ENCODE measurements around the gene MAPRE3. TPM values are rescaled to one million over a fixed set of nuclear protein-coding genes. Genes with fewer than 3 reads are reported as not detected.

The MAPRE3 gene
- total and polyA plus RNA-seq, 9 of the 15 experiments (the other 6 are each of a cell fraction or from before 2014, with no cell fraction given): 0.70 to 43.2 (median 12.6) TPM

DNA sequence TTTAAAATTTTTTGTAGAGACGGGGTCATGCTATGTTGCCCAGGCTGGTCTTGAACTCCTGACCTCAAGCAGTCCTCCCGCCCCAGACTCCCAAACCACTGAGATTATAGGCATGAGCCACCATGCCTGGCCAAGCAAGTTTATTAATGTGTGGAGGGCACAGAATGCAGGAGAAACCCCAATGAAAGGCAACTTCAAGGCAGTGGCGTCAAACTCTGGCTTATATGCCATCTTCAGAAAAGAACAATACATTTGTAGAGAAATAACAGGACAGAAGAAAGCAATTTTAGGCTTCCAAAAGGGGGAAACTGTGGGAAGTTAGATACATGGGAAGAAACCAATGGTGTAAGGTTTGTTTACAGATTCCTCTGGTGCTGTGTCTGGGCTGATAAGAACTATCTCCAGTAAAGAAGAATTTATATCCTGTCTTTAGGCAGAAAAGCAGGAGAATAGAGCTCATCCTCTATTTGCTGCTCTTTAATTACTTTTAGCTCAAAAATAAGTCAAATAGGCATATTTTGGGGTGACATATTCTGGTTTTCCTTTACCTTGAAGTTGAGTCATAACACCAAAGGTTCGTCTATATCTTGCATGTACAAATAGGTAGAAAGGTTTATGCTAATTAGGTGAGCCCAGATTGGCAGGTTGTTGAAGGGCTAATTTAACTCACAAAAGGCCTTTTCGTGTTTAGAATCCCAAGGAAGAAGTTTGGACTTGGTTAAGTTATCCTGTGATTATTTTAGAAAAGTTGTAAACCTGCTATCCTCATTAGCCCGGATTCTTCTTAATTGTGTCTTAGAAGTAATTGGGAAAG, 36.4 kb downstream of the MAPRE3 start (continued):
- TF ChIP-seq, protein P1, sequence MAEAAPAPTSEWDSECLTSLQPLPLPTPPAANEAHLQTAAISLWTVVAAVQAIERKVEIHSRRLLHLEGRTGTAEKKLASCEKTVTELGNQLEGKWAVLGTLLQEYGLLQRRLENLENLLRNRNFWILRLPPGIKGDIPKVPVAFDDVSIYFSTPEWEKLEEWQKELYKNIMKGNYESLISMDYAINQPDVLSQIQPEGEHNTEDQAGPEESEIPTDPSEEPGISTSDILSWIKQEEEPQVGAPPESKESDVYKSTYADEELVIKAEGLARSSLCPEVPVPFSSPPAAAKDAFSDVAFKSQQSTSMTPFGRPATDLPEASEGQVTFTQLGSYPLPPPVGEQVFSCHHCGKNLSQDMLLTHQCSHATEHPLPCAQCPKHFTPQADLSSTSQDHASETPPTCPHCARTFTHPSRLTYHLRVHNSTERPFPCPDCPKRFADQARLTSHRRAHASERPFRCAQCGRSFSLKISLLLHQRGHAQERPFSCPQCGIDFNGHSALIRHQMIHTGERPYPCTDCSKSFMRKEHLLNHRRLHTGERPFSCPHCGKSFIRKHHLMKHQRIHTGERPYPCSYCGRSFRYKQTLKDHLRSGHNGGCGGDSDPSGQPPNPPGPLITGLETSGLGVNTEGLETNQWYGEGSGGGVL (CRISPR knock-in tag; IDR thresholded peaks at IDR 0.05): no peak
- TF ChIP-seq TFE3 (CRISPR knock-in tag; IDR thresholded peaks at IDR 0.05) (no peak), CBX2 (IDR thresholded peaks at IDR 0.05; ENCODE audit: insufficient read depth, low read length, poor library complexity, severe bottlenecking) (no peak), ZNF584 (CRISPR knock-in tag; IDR thresholded peaks at IDR 0.05; ENCODE audit: low read depth) (no peak; the same call in 1 of the 2 replicates), CBFB (CRISPR knock-in tag; IDR thresholded peaks at IDR 0.05) (no peak), ZNF24 (IDR thresholded peaks at IDR 0.05) (no peak), ZNF3 (CRISPR knock-in tag; IDR thresholded peaks at IDR 0.05) (no peak), MCM3 (IDR thresholded peaks at IDR 0.05) (no peak), TEAD1 (CRISPR knock-in tag; IDR thresholded peaks at IDR 0.05) (peak in 1 of 2 experiments; percentile 74; a peak in 1 of 4 replicates), ZNF589 (CRISPR knock-in tag; IDR thresholded peaks at IDR 0.05; ENCODE audit: low read depth) (0 out of 2 replicates have a peak, but pooled peaks have one; percentile 24), HDGF (IDR thresholded peaks at IDR 0.05) (no peak), ZNF311 (CRISPR knock-in tag; IDR thresholded peaks at IDR 0.05) (peak; percentile 52; the same call in 1 of the 2 replicates), EHMT2 (IDR thresholded peaks at IDR 0.05) (peak; percentile 81), PCBP1 (IDR thresholded peaks at IDR 0.05; ENCODE audit: low read depth, low read length, poor library complexity, severe bottlenecking) (no peak), ZFP36 (IDR thresholded peaks at IDR 0.05; ENCODE audit: low read depth, low read length, partially characterized antibody) (no peak), ZNF561 (CRISPR knock-in tag; conservative IDR thresholded peaks at IDR 0.05) (0 out of 2 replicates have a peak, but pooled peaks have one; percentile 28), CBX3 (IDR thresholded peaks at IDR 0.05; ENCODE audit: borderline replicate concordance in 1 of 2, low read length in 2 of 2) (peak in 1 of 2 experiments; percentile 47; a peak in 1 of 3 replicates), TAL1 (IDR thresholded peaks at IDR 0.05) (peak; percentile 87), ZNF239 (CRISPR knock-in tag; IDR thresholded peaks at IDR 0.05) (no peak), HNRNPK (IDR thresholded peaks at IDR 0.05; ENCODE audit: low read depth, low read length, poor library complexity, severe bottlenecking) (no peak), DPF2 (IDR thresholded peaks at IDR 0.05) (peak; percentile 86), CBX5 (IDR thresholded peaks at IDR 0.05; ENCODE audit: borderline replicate concordance, low read depth) (no peak), TCF7L2 (IDR thresholded peaks at IDR 0.05; ENCODE audit: low read depth, low read length) (no peak), KDM5B (IDR thresholded peaks at IDR 0.05; ENCODE audit: insufficient replicate concordance, low read depth, low read length) (no peak)
- TF ChIP-seq, protein P2, sequence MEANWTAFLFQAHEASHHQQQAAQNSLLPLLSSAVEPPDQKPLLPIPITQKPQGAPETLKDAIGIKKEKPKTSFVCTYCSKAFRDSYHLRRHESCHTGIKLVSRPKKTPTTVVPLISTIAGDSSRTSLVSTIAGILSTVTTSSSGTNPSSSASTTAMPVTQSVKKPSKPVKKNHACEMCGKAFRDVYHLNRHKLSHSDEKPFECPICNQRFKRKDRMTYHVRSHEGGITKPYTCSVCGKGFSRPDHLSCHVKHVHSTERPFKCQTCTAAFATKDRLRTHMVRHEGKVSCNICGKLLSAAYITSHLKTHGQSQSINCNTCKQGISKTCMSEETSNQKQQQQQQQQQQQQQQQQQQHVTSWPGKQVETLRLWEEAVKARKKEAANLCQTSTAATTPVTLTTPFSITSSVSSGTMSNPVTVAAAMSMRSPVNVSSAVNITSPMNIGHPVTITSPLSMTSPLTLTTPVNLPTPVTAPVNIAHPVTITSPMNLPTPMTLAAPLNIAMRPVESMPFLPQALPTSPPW (CRISPR knock-in tag; IDR thresholded peaks at IDR 0.05): no peak; the same call in none of the 2 replicates

Measured in K562 (cell line).